HL-60 (cell line): Measurements from ENCODE around the gene SERPINB1.

Source experiments
- GABPA ChIP-seq: IDR thresholded peaks from 2 replicates; pipeline ENCODE4 v1.6.1; 2012; ENCODE audit warnings: low read depth
- POLR2AphosphoS5 ChIP-seq: IDR thresholded peaks from 2 replicates; pipeline ENCODE4 v1.6.1; 2012; ENCODE audit warnings: low read depth
- SPI1 ChIP-seq: IDR thresholded peaks from 2 replicates; pipeline ENCODE4 v1.6.1; 2012; ENCODE audit warnings: low read depth, mild to moderate bottlenecking, borderline replicate concordance
- TF ChIP-seq, protein P1 (sequence below): IDR thresholded peaks from one replicate; pipeline ENCODE4 v1.5.1; 2011; ENCODE audit warnings: low read length, control low read depth, inconsistent platforms; ENCODE audit not compliant: insufficient read depth

GRCh38 chr6:2828629-2829028 lies 13.0 kb downstream of the SERPINB1 start:
- TF ChIP-seq, protein P1, sequence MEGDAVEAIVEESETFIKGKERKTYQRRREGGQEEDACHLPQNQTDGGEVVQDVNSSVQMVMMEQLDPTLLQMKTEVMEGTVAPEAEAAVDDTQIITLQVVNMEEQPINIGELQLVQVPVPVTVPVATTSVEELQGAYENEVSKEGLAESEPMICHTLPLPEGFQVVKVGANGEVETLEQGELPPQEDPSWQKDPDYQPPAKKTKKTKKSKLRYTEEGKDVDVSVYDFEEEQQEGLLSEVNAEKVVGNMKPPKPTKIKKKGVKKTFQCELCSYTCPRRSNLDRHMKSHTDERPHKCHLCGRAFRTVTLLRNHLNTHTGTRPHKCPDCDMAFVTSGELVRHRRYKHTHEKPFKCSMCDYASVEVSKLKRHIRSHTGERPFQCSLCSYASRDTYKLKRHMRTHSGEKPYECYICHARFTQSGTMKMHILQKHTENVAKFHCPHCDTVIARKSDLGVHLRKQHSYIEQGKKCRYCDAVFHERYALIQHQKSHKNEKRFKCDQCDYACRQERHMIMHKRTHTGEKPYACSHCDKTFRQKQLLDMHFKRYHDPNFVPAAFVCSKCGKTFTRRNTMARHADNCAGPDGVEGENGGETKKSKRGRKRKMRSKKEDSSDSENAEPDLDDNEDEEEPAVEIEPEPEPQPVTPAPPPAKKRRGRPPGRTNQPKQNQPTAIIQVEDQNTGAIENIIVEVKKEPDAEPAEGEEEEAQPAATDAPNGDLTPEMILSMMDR, result no peak
- TF ChIP-seq POLR2AphosphoS5 (no peak), GABPA (no peak), SPI1 (no peak)
